ENCODE results near the gene TBC1D22A.
A peak's percentile ranks its signal among the peaks of the same experiment; 100 is the strongest.

Gene TBC1D22A

GRCh38 chr22:46914916-46915894 is 152.8 kb downstream of the TBC1D22A start:
- DNase-seq, result no peak

- DNase-seq, result no peak
Observed at GRCh38 chr22:46915950-46916730, 153.7 kb downstream of the TBC1D22A start.

- no peak for DNase-seq
Observed at GRCh38 chr22:46916886-46917770, 154.7 kb downstream of the TBC1D22A start.

GRCh38 chr22:46917771-46918101 is 155.3 kb downstream of the TBC1D22A start:
- no peak for DNase-seq

- no peak for DNase-seq
Observed at GRCh38 chr22:46918197-46918596, 155.7 kb downstream of the TBC1D22A start.

GRCh38 chr22:46922037-46922436 is 159.6 kb downstream of the TBC1D22A start:
- DNase-seq, result no peak

- DNase-seq, result no peak
Observed at GRCh38 chr22:46923394-46923793, 160.9 kb downstream of the TBC1D22A start.

- DNase-seq, result no peak
Observed at GRCh38 chr22:46925818-46926217, 163.4 kb downstream of the TBC1D22A start.

GRCh38 chr22:46929046-46929709 is 166.7 kb downstream of the TBC1D22A start:
- DNase-seq, result no peak

- no peak for DNase-seq
Observed at GRCh38 chr22:46929710-46930204, 167.3 kb downstream of the TBC1D22A start.

- DNase-seq, result no peak
Observed at GRCh38 chr22:46931414-46931813, 169.0 kb downstream of the TBC1D22A start.

- DNase-seq, result no peak
Observed at GRCh38 chr22:46931881-46932280, 169.4 kb downstream of the TBC1D22A start.

GRCh38 chr22:46933040-46933930 is 170.8 kb downstream of the TBC1D22A start:
- DNase-seq, result no peak

GRCh38 chr22:46934172-46934745 is 171.8 kb downstream of the TBC1D22A start:
- no peak for DNase-seq

- DNase-seq, result no peak
Observed at GRCh38 chr22:46934746-46935491, 172.5 kb downstream of the TBC1D22A start.

GRCh38 chr22:46935506-46936377 is 173.3 kb downstream of the TBC1D22A start:
- peak; percentile 2 for DNase-seq

- no peak for DNase-seq
Observed at GRCh38 chr22:46936378-46936903, 174.0 kb downstream of the TBC1D22A start.

- DNase-seq, result no peak
Observed at GRCh38 chr22:46937185-46937584, 174.7 kb downstream of the TBC1D22A start.

- no peak for DNase-seq
Observed at GRCh38 chr22:46937939-46938338, 175.5 kb downstream of the TBC1D22A start.

All from NCI-H82 (cell line).